WTC11 (cell line): Measurements from ENCODE around the gene POLR2E. TPM values are rescaled to one million over a fixed set of nuclear protein-coding genes. Genes with fewer than 3 reads are reported as not detected.
A peak's percentile ranks its signal among the peaks of the same experiment; 100 is the strongest.

ENCODE experiments used
- ATAC-seq: fragments of 200-7000 bp; cut with Tn5 transposase; 2 replicates; pipeline ENCODE4 v1.10.0; 2021; ENCODE audit warnings: mild to moderate bottlenecking, moderate library complexity
- Bru-seq: library from RNA; stranded (reverse); fragments of 400-500 nt; gene quantifications from one replicate; lab custom pipeline; 2021; lab: Mats Ljungman, UMichigan
- CTCF ChIA-PET: fragments of 300-600 bp; sonication (Branson Sonifier 250); formaldehyde crosslinking; loops from one replicate; lab custom pipeline; 2021; ENCODE audit warnings: antibody characterized with exemption; lab: Charles Lee
- POLR2A ChIA-PET: fragments of 350-600 bp; sonication (Branson Sonifier 250); formaldehyde crosslinking; loops from one replicate; lab custom pipeline; 2021; ENCODE audit warnings: antibody characterized with exemption; lab: Charles Lee
- DNase-seq: peaks from one replicate; pipeline ENCODE4 v3.0.0; 2021; ENCODE audit warnings: low spot score
- H3K27ac Mint-ChIP-seq: 2 replicates; pipeline ENCODE4 v1.8.0; 2021; ENCODE audit warnings: mixed read lengths
- H3K27me3 Mint-ChIP-seq: 2 replicates; pipeline ENCODE4 v1.8.0; 2021; ENCODE audit warnings: low read depth, mild to moderate bottlenecking, moderate library complexity, mixed read lengths
- H3K36me3 Mint-ChIP-seq: 2 replicates; pipeline ENCODE4 v1.8.0; 2021; ENCODE audit warnings: mixed read lengths
- H3K4me1 Mint-ChIP-seq: 2 replicates; pipeline ENCODE4 v1.8.0; 2022; ENCODE audit warnings: mixed read lengths
- H3K4me3 Mint-ChIP-seq: 2 replicates; pipeline ENCODE4 v1.8.0; 2021; ENCODE audit warnings: mild to moderate bottlenecking, moderate library complexity, mixed read lengths
- H3K9me3 Mint-ChIP-seq: 2 replicates; pipeline ENCODE4 v1.8.0; 2021; ENCODE audit warnings: mixed read lengths
- CBFB ChIP-seq: sonication (generic); formaldehyde crosslinking; IDR thresholded peaks from 2 replicates; pipeline ENCODE4 v1.8.1; 2022; ENCODE audit warnings: mild to moderate bottlenecking, low read depth, missing genetic modification reagents
- FOXK1 ChIP-seq: sonication (generic); formaldehyde crosslinking; IDR thresholded peaks from 2 replicates; pipeline ENCODE4 v1.8.0; 2022; ENCODE audit warnings: mild to moderate bottlenecking, moderate library complexity, missing genetic modification reagents
- FOXP1 ChIP-seq: sonication (generic); formaldehyde crosslinking; IDR thresholded peaks from 2 replicates; pipeline ENCODE4 v1.8.0; 2022; ENCODE audit warnings: missing genetic modification reagents, mild to moderate bottlenecking, moderate library complexity, borderline replicate concordance
- GABPB1 ChIP-seq: sonication (generic); formaldehyde crosslinking; IDR thresholded peaks from 2 replicates; pipeline ENCODE4 v1.8.1; 2023; ENCODE audit warnings: mild to moderate bottlenecking, missing genetic modification reagents
- GTF2I ChIP-seq: fragments of 250-450 bp; sonication (Bioruptor Pico); conservative IDR thresholded peaks from 2 replicates; pipeline ENCODE4 v1.4.0; 2021; ENCODE audit warnings: mild to moderate bottlenecking
- NFE2L1 ChIP-seq: sonication (generic); formaldehyde crosslinking; IDR thresholded peaks from 2 replicates; pipeline ENCODE4 v1.8.1; 2023; ENCODE audit warnings: missing genetic modification reagents
- NR1H2 ChIP-seq: sonication (generic); formaldehyde crosslinking; IDR thresholded peaks from 2 replicates; pipeline ENCODE4 v1.9.0; 2021; ENCODE audit warnings: mild to moderate bottlenecking, moderate library complexity, missing genetic modification reagents
- NR3C1 ChIP-seq: sonication (generic); formaldehyde crosslinking; conservative IDR thresholded peaks from 2 replicates; pipeline ENCODE4 v1.8.1; 2023; ENCODE audit warnings: low read depth, mild to moderate bottlenecking, missing genetic modification reagents
- PRRX2 ChIP-seq: fragments of 250-450 bp; sonication (Bioruptor Pico); IDR thresholded peaks from 2 replicates; pipeline ENCODE4 v1.8.0; 2021; ENCODE audit warnings: mild to moderate bottlenecking
- SMAD3 ChIP-seq: sonication (generic); formaldehyde crosslinking; IDR thresholded peaks from 2 replicates; pipeline ENCODE4 v1.8.0; 2022; ENCODE audit warnings: missing genetic modification reagents, mild to moderate bottlenecking, borderline replicate concordance
- SP1 ChIP-seq: sonication (generic); formaldehyde crosslinking; conservative IDR thresholded peaks from 2 replicates; pipeline ENCODE4 v1.8.1; 2022; ENCODE audit warnings: missing genetic modification reagents
- ZNF219 ChIP-seq: sonication (generic); formaldehyde crosslinking; IDR thresholded peaks from 2 replicates; pipeline ENCODE4 v1.8.0; 2023; ENCODE audit warnings: missing genetic modification reagents, mild to moderate bottlenecking, borderline replicate concordance
- ZNF232 ChIP-seq: sonication (generic); formaldehyde crosslinking; IDR thresholded peaks from 2 replicates; pipeline ENCODE4 v1.8.0; 2022; ENCODE audit warnings: mild to moderate bottlenecking, missing genetic modification reagents
- ZNF396 ChIP-seq: fragments of 250-450 bp; sonication (Bioruptor Pico); IDR thresholded peaks from 2 replicates; pipeline ENCODE4 v1.8.0; 2021; ENCODE audit warnings: mild to moderate bottlenecking, moderate library complexity, borderline replicate concordance
- ZNF512 ChIP-seq: sonication (generic); formaldehyde crosslinking; IDR thresholded peaks from 2 replicates; pipeline ENCODE4 v1.8.1; 2022; ENCODE audit warnings: missing genetic modification reagents, borderline replicate concordance
- long read RNA-seq, 3 experiments: library from RNA in 1 of 3; library from capped mRNA in 1 of 3; library from polyadenylated mRNA in 1 of 3; unstranded in 2 of 3; stranded (forward) in 1 of 3; transcript quantifications; one replicate each; pipeline ENCODE4 v2.0.0, GENCODE V29; 2021
- total RNA-seq: library from RNA; stranded (reverse); gene quantifications from 3 replicates; pipeline ENCODE4 v1.2.3, GENCODE V29; 2021
- TF ChIP-seq, protein P1 (sequence below): sonication (generic); formaldehyde crosslinking; IDR thresholded peaks from 2 replicates; pipeline ENCODE4 v1.8.0; 2022; ENCODE audit warnings: mild to moderate bottlenecking, missing genetic modification reagents
- TF ChIP-seq, protein P2 (sequence below): sonication (generic); formaldehyde crosslinking; IDR thresholded peaks from 2 replicates; pipeline ENCODE4 v1.8.0; 2022; ENCODE audit warnings: mild to moderate bottlenecking, missing genetic modification reagents
- TF ChIP-seq, protein P3 (sequence below): sonication (generic); formaldehyde crosslinking; IDR thresholded peaks from 2 replicates; pipeline ENCODE4 v1.8.0; 2023; ENCODE audit warnings: missing genetic modification reagents, mild to moderate bottlenecking, borderline replicate concordance

POLR2E gene
- total RNA-seq (275 to 291 TPM (median 287 TPM) in 3 replicates), Bru-seq, nascent RNA (percentile 65 among the genes with signal in this experiment)
- long read RNA-seq, experiment 1, transcript POLR2E-213 (8 exons, 2,831 nt) = major isoform, 973 of 1,041 reads
- long read RNA-seq, experiment 1, transcript POLR2E-206 (7 exons, 1,105 nt) = minor isoform, 7 of 1,041 reads
- long read RNA-seq, experiment 1, transcript POLR2E-205 (7 exons, 2,441 nt) = minor isoform, 9 of 1,041 reads
- long read RNA-seq, experiment 1, partial matches to known transcripts = 12 of 1,041 reads
- long read RNA-seq, experiment 1, other reads (novel, unspliced or antisense) = 34 of 1,041 reads
- long read RNA-seq, experiment 2, transcript POLR2E-213 (8 exons, 2,831 nt) = major isoform, 291 of 382 reads
- long read RNA-seq, experiment 2, transcript POLR2E-205 (7 exons, 2,441 nt) = minor isoform, 10 of 382 reads
- long read RNA-seq, experiment 2, partial matches to known transcripts = 51 of 382 reads
- long read RNA-seq, experiment 2, other reads (novel, unspliced or antisense) = 27 of 382 reads
- long read RNA-seq, experiment 3, transcript POLR2E-203 (2 exons, 756 nt) = minor isoform, 7 of 914 reads
- long read RNA-seq, experiment 3, transcript POLR2E-213 (8 exons, 2,831 nt) = major isoform, 870 of 914 reads
- long read RNA-seq, experiment 3, partial matches to known transcripts = 2 of 914 reads
- long read RNA-seq, experiment 3, other reads (novel, unspliced or antisense) = 28 of 914 reads

DNA sequence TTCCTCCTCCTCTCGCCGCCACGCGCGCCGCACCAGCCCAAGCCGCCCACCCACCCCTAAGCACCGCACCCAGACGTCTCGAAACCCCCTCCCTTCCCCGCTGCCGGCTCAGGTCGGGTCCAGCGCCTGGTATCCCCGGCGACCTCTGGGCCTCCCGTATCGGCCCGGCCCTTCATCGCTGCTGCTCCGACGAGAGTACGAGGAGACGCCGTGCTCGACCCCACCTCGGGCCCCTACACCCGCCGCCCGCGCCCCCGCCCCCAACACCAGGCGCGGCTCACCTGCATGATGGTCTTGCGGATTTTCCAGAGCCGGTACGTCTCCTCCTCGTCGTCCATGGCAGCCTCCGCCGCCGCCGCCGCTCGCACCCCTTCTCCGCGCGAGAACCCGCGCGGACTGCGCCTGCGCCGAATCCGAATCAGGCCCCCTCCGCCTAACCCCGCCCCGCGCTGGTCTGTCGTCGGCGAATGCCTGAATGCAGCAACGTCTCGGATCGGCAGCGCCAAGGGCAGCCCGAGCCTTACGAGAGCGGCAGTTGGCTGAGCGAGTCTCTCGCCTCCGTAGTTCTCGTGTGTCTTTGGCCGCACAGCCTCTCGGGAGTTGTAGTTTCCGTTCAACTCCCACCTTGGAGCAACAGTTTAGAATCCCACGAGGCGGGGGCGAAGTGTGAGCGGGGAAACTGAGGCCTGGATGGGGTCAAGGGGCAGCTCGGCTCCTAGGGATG lies at the start of gene POLR2E:
POLR2E (minus strand) TSS at position 398 of the 724 bp plus-strand sequence; CDS start at position 338, 60 bp downstream.
- POLR2A ChIA-PET = interaction anchor here (1.0 kb wide), 1 partner anchor 9 kb away, joined by 4 read pairs; no protein-coding TSS in a partner anchor
- Mint-ChIP-seq H3K9me3 (no peaks in the 10 kb centered on the region), H3K27me3 (no peaks in the 10 kb centered on the region), H3K36me3 (peaks cover 3% of the 10 kb centered on the region; the same call in 1 of the 2 replicates), H3K4me3 (peak within 1 kb of the TSS; percentile 84), H3K27ac (peak within 1 kb of the TSS; percentile 90; the same call in 1 of the 2 replicates), H3K4me1 (peaks cover 12% of the 10 kb centered on the region; the same call in 1 of the 2 replicates)
- no peak for TF ChIP-seq ZNF219 (CRISPR knock-in tag)
- TF ChIP-seq FOXK1 (CRISPR knock-in tag) = peak; percentile 72; the same call in 1 of the 2 replicates
- TF ChIP-seq GABPB1 (CRISPR knock-in tag) = peak; percentile 60
- TF ChIP-seq SMAD3 (CRISPR knock-in tag) = peak; percentile 26; the same call in 1 of the 2 replicates
- TF ChIP-seq SP1 (CRISPR knock-in tag) = peak; percentile 87
- TF ChIP-seq, protein P1, sequence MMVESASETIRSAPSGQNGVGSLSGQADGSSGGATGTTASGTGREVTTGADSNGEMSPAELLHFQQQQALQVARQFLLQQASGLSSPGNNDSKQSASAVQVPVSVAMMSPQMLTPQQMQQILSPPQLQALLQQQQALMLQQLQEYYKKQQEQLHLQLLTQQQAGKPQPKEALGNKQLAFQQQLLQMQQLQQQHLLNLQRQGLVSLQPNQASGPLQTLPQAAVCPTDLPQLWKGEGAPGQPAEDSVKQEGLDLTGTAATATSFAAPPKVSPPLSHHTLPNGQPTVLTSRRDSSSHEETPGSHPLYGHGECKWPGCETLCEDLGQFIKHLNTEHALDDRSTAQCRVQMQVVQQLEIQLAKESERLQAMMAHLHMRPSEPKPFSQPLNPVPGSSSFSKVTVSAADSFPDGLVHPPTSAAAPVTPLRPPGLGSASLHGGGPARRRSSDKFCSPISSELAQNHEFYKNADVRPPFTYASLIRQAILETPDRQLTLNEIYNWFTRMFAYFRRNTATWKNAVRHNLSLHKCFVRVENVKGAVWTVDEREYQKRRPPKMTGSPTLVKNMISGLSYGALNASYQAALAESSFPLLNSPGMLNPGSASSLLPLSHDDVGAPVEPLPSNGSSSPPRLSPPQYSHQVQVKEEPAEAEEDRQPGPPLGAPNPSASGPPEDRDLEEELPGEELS (CRISPR knock-in tag) = peak; percentile 67
- no peak for TF ChIP-seq CBFB (CRISPR knock-in tag)
- 0 out of 2 replicates have a peak, but pooled peaks have one; percentile 12 for TF ChIP-seq ZNF512 (CRISPR knock-in tag)
- TF ChIP-seq, protein P2, sequence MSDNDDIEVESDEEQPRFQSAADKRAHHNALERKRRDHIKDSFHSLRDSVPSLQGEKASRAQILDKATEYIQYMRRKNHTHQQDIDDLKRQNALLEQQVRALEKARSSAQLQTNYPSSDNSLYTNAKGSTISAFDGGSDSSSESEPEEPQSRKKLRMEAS (CRISPR knock-in tag) = peak; percentile 74
- TF ChIP-seq, protein P3, sequence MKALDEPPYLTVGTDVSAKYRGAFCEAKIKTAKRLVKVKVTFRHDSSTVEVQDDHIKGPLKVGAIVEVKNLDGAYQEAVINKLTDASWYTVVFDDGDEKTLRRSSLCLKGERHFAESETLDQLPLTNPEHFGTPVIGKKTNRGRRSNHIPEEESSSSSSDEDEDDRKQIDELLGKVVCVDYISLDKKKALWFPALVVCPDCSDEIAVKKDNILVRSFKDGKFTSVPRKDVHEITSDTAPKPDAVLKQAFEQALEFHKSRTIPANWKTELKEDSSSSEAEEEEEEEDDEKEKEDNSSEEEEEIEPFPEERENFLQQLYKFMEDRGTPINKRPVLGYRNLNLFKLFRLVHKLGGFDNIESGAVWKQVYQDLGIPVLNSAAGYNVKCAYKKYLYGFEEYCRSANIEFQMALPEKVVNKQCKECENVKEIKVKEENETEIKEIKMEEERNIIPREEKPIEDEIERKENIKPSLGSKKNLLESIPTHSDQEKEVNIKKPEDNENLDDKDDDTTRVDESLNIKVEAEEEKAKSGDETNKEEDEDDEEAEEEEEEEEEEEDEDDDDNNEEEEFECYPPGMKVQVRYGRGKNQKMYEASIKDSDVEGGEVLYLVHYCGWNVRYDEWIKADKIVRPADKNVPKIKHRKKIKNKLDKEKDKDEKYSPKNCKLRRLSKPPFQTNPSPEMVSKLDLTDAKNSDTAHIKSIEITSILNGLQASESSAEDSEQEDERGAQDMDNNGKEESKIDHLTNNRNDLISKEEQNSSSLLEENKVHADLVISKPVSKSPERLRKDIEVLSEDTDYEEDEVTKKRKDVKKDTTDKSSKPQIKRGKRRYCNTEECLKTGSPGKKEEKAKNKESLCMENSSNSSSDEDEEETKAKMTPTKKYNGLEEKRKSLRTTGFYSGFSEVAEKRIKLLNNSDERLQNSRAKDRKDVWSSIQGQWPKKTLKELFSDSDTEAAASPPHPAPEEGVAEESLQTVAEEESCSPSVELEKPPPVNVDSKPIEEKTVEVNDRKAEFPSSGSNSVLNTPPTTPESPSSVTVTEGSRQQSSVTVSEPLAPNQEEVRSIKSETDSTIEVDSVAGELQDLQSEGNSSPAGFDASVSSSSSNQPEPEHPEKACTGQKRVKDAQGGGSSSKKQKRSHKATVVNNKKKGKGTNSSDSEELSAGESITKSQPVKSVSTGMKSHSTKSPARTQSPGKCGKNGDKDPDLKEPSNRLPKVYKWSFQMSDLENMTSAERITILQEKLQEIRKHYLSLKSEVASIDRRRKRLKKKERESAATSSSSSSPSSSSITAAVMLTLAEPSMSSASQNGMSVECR (CRISPR knock-in tag) = peak; percentile 38; the same call in 1 of the 2 replicates
- ATAC-seq (peak; percentile 98), DNase-seq (peak; percentile 97)
- CTCF ChIA-PET = interaction anchor here (1.0 to 2.1 kb wide), 2 partner anchors 9 to 18 kb away, joined by 4 to 6 read pairs; partner anchors contain the start of gene GPX4

GRCh38 chr19:1144741-1145140 lies 49.6 kb upstream of the POLR2E start:
- H3K4me1 Mint-ChIP-seq = peaks cover 10% of the 10 kb centered on the region
- TF ChIP-seq FOXP1 (CRISPR knock-in tag) = no peak
- TF ChIP-seq, protein P1 (CRISPR knock-in tag) = no peak
- no peak for TF ChIP-seq NFE2L1
- no peak for TF ChIP-seq NR1H2 (CRISPR knock-in tag)
- no peak for TF ChIP-seq ZNF396 (CRISPR knock-in tag)
- no peak for TF ChIP-seq ZNF232 (CRISPR knock-in tag)
- no peak for TF ChIP-seq GTF2I
- no peak for TF ChIP-seq NR3C1 (CRISPR knock-in tag)
- no peak for TF ChIP-seq PRRX2 (CRISPR knock-in tag)

More at GRCh38 chr19:1144741-1145140, 49.6 kb upstream of the POLR2E start:
- DNase-seq = no peak
- H3K9me3 Mint-ChIP-seq = peaks cover 5% of the 10 kb centered on the region
- ChIA-PET POLR2A (no interaction called here), CTCF (no interaction called here)
- peak overlapping the region; percentile 42 for H3K27ac Mint-ChIP-seq
- no peaks in the 10 kb centered on the region for H3K27me3 Mint-ChIP-seq
- no peak for ATAC-seq
- H3K36me3 Mint-ChIP-seq = peaks cover 26% of the 10 kb centered on the region
- no peak overlapping the region for H3K4me3 Mint-ChIP-seq
